GM23248 (cell line): ENCODE data around the gene PPIA.

Source experiments
- EZH2 ChIP-seq: fragments of 200-600 bp; sonication (generic); IDR thresholded peaks from 2 replicates; pipeline ENCODE4 v1.6.1; 2018; ENCODE audit warnings: antibody characterized with exemption, mild to moderate bottlenecking; ENCODE audit not compliant: insufficient read depth, poor library complexity, severe bottlenecking
- EZH2phosphoT487 ChIP-seq: fragments of 200-600 bp; sonication (generic); IDR thresholded peaks from 2 replicates; pipeline ENCODE4 v1.6.1; 2018; ENCODE audit warnings: antibody characterized with exemption, moderate library complexity, mild to moderate bottlenecking, low read depth; ENCODE audit not compliant: insufficient read depth

GRCh38 chr7:44754802-44755697 is 41.4 kb upstream of the PPIA start:
- TF ChIP-seq EZH2, result no peak
- TF ChIP-seq EZH2phosphoT487, result no peak
